Adipocyte (in vitro differentiated cells): ENCODE results near the gene REC8.
"Not testable (repeated sequence)": the region's sequence is repeated elsewhere in the genome, so short reads cannot be mapped to it uniquely, and the experiment has no call there.

Experiments
- DNase-seq: peaks from one replicate; pipeline ENCODE4 v3.0.0-alpha.2; 2015; ENCODE audit warnings: low read depth
- H3K27me3 ChIP-seq: replicated peaks from 2 replicates; pipeline ENCODE4 v1.7.0; 2013; ENCODE audit warnings: mild to moderate bottlenecking, low read length, moderate library complexity; ENCODE audit not compliant: control insufficient read depth, insufficient read depth
- H3K36me3 ChIP-seq: 2 replicates; pipeline ENCODE4 v1.7.0; 2013; ENCODE audit warnings: low read length, mild to moderate bottlenecking, moderate library complexity; ENCODE audit not compliant: control insufficient read depth, insufficient read depth, severe bottlenecking
- H3K4me1 ChIP-seq: 2 replicates; pipeline ENCODE4 v1.7.0; 2013; ENCODE audit warnings: mild to moderate bottlenecking, low read length, moderate library complexity; ENCODE audit not compliant: control insufficient read depth, insufficient read depth
- H3K4me3 ChIP-seq: 2 replicates; pipeline ENCODE4 v1.7.0; 2013; ENCODE audit warnings: mild to moderate bottlenecking, low read length, moderate library complexity
- H3K9ac ChIP-seq: 2 replicates; pipeline ENCODE4 v1.7.0; 2013; ENCODE audit warnings: mild to moderate bottlenecking, low read length, moderate library complexity
- H3K9me3 ChIP-seq: 2 replicates; pipeline ENCODE4 v1.7.0; 2013; ENCODE audit warnings: mild to moderate bottlenecking, low read length, moderate library complexity; ENCODE audit not compliant: control insufficient read depth

REC8 gene

DNA sequence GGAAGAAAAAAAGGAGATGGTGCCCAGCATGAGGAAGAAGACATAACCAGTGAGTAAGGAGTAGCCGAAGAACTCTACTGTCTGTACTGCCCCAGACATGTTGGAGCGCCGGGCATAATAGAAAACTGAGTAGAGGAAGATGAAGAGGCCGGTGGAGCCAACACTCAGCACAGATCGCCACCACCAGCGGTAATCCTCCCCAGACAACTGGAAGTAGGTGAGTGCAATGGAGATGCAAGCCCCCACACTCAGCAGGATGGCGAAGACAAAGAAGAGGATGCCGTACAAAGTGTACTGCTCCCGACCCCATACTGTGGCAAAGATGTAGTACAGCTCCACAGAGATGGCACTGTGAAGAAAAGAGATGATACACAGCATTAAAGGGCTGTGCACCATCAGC lies 17.6 kb downstream of the REC8 start:
- H3K9ac ChIP-seq: peak overlapping the region; percentile 92
- no peaks in the 10 kb centered on the region for H3K9me3 ChIP-seq
- DNase-seq: no peak
- no peak overlapping the region for H3K4me3 ChIP-seq
- peaks cover 26% of the 10 kb centered on the region for H3K4me1 ChIP-seq
- H3K27me3 ChIP-seq: no peaks in the 10 kb centered on the region
- H3K36me3 ChIP-seq: peaks cover 44% of the 10 kb centered on the region

DNA sequence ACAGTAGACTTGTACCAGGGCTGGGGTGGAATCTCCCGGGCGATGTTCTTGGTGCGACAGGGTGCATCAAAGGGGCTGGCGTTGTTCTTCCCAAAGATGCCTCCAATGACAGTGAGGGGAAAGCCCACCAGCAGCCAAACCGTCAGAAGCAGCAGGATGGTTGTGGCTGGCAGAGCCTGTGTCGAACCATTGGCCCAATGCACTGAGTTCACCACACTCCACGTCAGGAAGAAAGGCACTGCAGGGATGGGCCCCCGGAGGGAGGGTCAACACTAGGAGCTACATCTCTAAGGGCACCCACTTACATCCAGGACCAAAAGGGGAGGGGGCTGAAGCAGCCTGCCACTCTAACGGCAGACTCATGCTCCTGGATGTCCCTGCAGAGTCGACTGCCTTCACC lies 18.5 kb downstream of the REC8 start:
- H3K9ac ChIP-seq: no peak overlapping the region
- peaks cover 35% of the 10 kb centered on the region for H3K36me3 ChIP-seq
- no peaks in the 10 kb centered on the region for H3K27me3 ChIP-seq
- H3K9me3 ChIP-seq: no peaks in the 10 kb centered on the region
- no peak for DNase-seq
- no peak overlapping the region for H3K4me3 ChIP-seq
- H3K4me1 ChIP-seq: peaks cover 31% of the 10 kb centered on the region

- H3K36me3 ChIP-seq: peaks cover 14% of the 10 kb centered on the region
- no peaks in the 10 kb centered on the region for H3K9me3 ChIP-seq
- H3K4me1 ChIP-seq: peaks cover 27% of the 10 kb centered on the region
- H3K9ac ChIP-seq: no peak overlapping the region
- H3K4me3 ChIP-seq: no peak overlapping the region
- no peaks in the 10 kb centered on the region for H3K27me3 ChIP-seq
- no peak for DNase-seq
These were observed 21.1 kb downstream of the REC8 start for GRCh38 chr14:24192933-24193332.

DNA sequence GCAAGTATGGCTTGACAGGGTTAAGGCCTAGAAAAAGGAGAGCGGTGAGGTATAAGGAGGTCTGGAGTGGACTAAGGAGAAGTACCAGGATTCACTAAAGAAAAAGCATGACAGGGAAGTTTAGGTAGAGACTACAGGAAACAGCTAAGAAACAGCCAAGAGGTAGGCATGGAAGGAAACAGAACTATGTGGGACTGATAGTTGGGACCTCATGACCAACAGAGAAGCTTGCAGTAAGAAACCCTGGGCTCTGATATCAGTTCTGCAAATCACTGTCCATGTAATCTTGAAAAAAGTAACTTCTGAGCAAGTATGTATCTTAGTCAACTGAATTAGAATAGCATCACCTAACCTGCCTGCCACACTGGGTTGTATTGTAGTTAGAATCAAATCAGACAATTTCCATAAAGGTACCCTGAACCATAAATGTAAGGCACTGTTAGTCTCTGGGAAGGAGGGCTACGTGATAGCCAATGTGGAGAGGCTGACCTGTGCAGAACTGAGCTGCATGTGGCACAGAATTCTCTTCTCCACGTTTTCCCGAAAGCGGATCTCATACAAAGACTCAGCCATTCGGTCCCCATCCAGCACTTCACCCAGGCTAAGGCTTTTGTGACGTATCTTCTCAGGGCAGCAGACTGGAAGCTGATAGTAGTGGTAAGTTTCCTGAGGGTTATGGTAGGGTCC lies 22.4 kb downstream of the REC8 start:
- Histone ChIP-seq H3K36me3 (peaks cover 14% of the 10 kb centered on the region), H3K9ac (peak overlapping the region; percentile 99), H3K4me3 (peak overlapping the region; percentile 97), H3K27me3 (no peaks in the 10 kb centered on the region), H3K9me3 (no peaks in the 10 kb centered on the region), H3K4me1 (peaks cover 21% of the 10 kb centered on the region)
- DNase-seq: no peak

GRCh38 chr14:24194873-24195185 lies 22.9 kb downstream of the REC8 start:
- no peak for DNase-seq
- no peaks in the 10 kb centered on the region for H3K9me3 ChIP-seq
- H3K27me3 ChIP-seq: no peaks in the 10 kb centered on the region
- H3K9ac ChIP-seq: peak overlapping the region; percentile 99
- H3K4me1 ChIP-seq: peaks cover 19% of the 10 kb centered on the region
- H3K4me3 ChIP-seq: peak overlapping the region; percentile 97
- peaks cover 14% of the 10 kb centered on the region for H3K36me3 ChIP-seq

DNA sequence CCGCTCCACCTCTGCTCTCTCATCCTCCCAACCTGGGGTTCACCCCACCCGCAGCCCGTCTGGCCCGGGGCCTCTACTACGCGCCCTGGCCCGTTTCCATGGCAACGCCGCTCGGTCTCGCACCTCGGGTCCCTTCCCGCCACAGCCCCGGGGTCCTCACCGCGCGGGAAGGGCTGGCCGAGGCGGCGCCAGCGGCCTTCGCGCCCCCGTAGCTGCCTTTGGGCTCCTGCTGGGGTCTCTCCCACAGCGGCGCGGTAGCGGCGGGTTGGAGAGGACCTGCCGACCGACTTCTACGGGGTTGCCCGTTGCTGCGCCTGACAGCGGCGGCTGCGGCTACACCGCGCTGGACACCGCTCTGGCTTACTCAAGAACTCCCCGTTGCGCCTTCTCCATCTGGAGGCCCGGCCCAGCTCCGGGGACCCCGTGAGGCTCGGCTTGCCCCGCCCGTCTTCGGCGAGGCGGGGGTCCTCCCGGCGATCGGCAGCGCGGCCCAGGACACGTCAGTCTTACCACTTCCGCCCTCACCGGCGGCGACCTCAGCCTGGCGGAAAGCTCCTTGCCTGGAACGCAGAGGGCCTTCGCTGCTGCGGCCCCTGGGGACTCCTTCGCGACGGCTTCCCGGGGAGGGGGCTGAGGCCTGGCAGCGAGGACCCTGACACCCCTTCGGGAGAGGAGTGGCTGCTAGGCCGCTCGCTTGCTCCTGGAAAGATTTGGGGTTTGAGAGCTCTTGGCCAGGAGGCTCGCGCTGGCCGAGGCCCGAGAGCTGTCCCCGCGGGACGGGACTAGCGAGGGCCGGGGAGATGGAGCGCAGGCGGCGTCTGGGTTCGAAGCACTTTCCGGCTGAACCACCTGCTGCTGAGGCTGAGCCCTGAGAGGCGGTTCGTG lies 23.5 kb downstream of the REC8 start, which contains the start of gene TM9SF1:
TSS of gene TM9SF1 (minus strand) at position 256 of the 885 bp plus-strand sequence. CDS start 422 bp downstream, outside the sequence.
- peaks cover 14% of the 10 kb centered on the region for H3K36me3 ChIP-seq
- no peaks in the 10 kb centered on the region for H3K27me3 ChIP-seq
- peaks cover 19% of the 10 kb centered on the region for H3K4me1 ChIP-seq
- H3K4me3 ChIP-seq: peak within 1 kb of the TSS; percentile 97
- peak; percentile 92 for DNase-seq
- H3K9me3 ChIP-seq: no peaks in the 10 kb centered on the region
- peak within 1 kb of the TSS; percentile 99 for H3K9ac ChIP-seq

DNA sequence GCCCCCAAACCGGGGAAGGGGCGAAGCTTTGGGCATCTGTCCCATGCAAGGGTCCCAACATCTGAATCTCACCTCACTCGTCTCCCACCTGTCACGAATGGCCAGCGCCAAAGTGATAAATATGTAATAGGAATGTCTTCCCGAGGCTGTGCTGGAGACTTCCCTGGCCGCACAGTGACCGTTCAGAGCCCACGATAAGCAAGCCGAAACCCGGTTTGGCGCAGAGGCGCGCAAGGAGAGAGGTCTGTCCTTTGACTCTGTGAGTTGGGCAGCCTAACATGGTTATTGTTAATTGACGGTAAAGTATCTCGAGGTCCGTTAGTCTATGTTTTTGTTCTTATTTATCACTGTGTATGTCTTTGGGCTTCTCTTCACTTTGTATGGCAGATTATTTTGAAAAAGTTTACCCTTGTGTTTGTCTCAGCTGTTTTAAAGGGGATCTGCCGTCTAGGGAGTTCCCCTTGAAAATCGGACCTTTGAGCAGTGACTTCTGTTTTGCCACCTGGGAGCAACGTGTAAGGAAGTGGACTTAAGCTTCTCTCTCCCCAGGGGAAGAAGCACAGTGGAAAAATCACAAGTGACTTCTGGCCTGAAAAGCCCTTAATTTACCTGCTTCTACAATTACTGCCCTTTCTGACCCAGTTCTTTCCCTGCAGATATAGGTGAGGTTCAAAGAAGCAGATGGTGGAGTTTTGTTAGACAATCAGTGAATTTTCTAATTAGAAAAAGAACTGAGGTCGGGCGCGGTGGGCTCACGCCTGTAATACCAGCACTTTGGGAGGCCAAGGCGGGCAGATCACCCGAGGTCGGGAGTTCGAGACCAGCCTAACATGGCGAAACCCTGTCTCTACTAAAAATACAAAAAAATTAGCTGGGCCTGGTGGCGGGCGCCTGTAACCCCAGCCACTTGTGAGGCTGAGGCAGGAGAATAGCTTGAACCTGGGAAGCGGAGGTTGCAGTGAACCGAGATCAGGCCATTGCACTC lies 24.5 kb downstream of the REC8 start:
- Histone ChIP-seq H3K9me3 (no peaks in the 10 kb centered on the region), H3K4me3 (peak overlapping the region; percentile 97), H3K9ac (peak overlapping the region; percentile 99), H3K36me3 (peaks cover 12% of the 10 kb centered on the region), H3K27me3 (no peaks in the 10 kb centered on the region), H3K4me1 (peaks cover 19% of the 10 kb centered on the region)
- peak; percentile 63 for DNase-seq

DNA sequence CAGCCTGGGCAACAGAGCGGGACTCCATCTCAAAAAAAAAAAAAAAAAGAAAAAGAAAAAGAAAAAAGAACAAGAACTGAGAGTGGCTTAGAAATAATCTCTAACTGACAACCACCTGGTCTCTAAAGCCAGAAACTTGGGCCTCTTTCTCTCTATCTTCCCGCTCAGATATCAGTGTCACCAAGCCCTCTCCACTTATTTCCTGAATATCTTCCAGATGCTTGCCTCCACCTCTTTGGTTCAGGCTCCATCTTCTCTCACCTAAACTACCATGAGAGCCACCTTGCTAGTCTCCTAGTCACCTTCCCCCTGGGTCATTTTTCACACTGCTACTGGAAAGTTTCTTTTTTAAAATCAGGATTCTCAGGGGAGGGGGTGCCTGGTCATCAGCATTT lies 25.2 kb downstream of the REC8 start:
- no peak overlapping the region for H3K4me3 ChIP-seq
- H3K9me3 ChIP-seq: no peaks in the 10 kb centered on the region
- H3K4me1 ChIP-seq: peaks cover 19% of the 10 kb centered on the region
- no peaks in the 10 kb centered on the region for H3K27me3 ChIP-seq
- H3K36me3 ChIP-seq: peaks cover 15% of the 10 kb centered on the region
- DNase-seq: no peak
- no peak overlapping the region for H3K9ac ChIP-seq

- DNase-seq: no peak
- peaks cover 11% of the 10 kb centered on the region for H3K36me3 ChIP-seq
- H3K9me3 ChIP-seq: no peaks in the 10 kb centered on the region
- H3K4me1 ChIP-seq: peaks cover 17% of the 10 kb centered on the region
- H3K4me3 ChIP-seq: no peak overlapping the region
- no peak overlapping the region for H3K9ac ChIP-seq
- no peaks in the 10 kb centered on the region for H3K27me3 ChIP-seq
These were observed 27.1 kb downstream of the REC8 start for GRCh38 chr14:24198814-24199524.

DNA sequence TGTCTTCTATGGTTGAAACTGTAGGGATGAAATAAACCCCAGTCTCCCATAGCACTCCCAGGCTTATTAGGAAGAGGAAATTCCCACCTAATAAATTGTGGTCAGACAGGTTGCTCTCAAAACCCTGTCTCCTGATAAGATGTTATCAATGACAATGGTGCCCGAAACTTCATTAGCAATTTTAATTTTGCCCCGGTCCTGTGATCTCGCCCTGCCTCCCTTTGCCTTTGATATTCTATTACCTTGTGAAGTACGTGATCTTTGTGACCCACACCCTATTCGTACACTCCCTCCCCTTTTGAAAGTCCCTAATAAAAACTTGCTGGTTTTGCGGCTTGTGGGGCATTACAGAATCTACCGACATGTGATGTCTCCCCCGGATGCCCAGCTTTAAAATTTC lies 30.7 kb downstream of the REC8 start:
- not testable (repeated sequence) for H3K9me3 ChIP-seq, H3K9ac ChIP-seq, H3K4me1 ChIP-seq, H3K4me3 ChIP-seq, H3K27me3 ChIP-seq, DNase-seq
- H3K36me3 ChIP-seq: peaks cover 41% of the 10 kb centered on the region
